K562 (cell line): ENCODE data around the gene SVIP. TPM values are rescaled to one million over a fixed set of nuclear protein-coding genes. Genes with fewer than 3 reads are reported as not detected.

ENCODE experiments used
- ARNT ChIP-seq, 2 experiments: fragments of 450-650 bp; IDR thresholded peaks; 2 replicates each; pipeline ENCODE4 v1.6.1; 2016; ENCODE audit warnings: mild to moderate bottlenecking in 1 of 2
- DACH1 ChIP-seq: fragments of 450-650 bp; IDR thresholded peaks from 2 replicates; pipeline ENCODE4 v1.6.1; 2018; ENCODE audit not compliant: partially characterized antibody
- EGR1 ChIP-seq: fragments of 450-650 bp; conservative IDR thresholded peaks from 2 replicates; pipeline ENCODE4 v1.6.1; 2017; ENCODE audit warnings: mild to moderate bottlenecking
- L3MBTL2 ChIP-seq: fragments of 450-650 bp; IDR thresholded peaks from 2 replicates; pipeline ENCODE4 v1.6.1; 2016; ENCODE audit warnings: mild to moderate bottlenecking, moderate library complexity
- NFE2L1 ChIP-seq: fragments of 450-650 bp; IDR thresholded peaks from 2 replicates; pipeline ENCODE4 v1.6.1; 2016; ENCODE audit warnings: missing genetic modification characterization, low read depth, mild to moderate bottlenecking, missing compliant biosample characterization, moderate library complexity, borderline replicate concordance
- NFIC ChIP-seq: fragments of 450-650 bp; IDR thresholded peaks from 2 replicates; pipeline ENCODE4 v1.6.1; 2017; ENCODE audit warnings: mild to moderate bottlenecking, inconsistent platforms
- NR2F6 ChIP-seq: fragments of 450-650 bp; formaldehyde crosslinking; IDR thresholded peaks from 2 replicates; pipeline ENCODE4 v1.4.0; 2020; ENCODE audit warnings: mild to moderate bottlenecking
- PHF8 ChIP-seq: fragments of 200-600 bp; sonication (generic); IDR thresholded peaks from 2 replicates; pipeline ENCODE4 v1.6.1; 2012; ENCODE audit warnings: mixed run types, mild to moderate bottlenecking, inconsistent platforms, low read length, moderate library complexity, borderline replicate concordance
- RAD21 ChIP-seq, 2 experiments: fragments of 250-450 bp in 1 of 2; fragments of 450-650 bp in 1 of 2; sonication (Bioruptor Pico) in 1 of 2; formaldehyde crosslinking in 1 of 2; IDR thresholded peaks in 1 of 2; conservative IDR thresholded peaks in 1 of 2; 2 replicates each; pipeline versions ENCODE4 v1.4.0 to v1.8.0; 2020 to 2022; ENCODE audit warnings: mild to moderate bottlenecking in 2 of 2, moderate library complexity in 1 of 2
- polyA plus RNA-seq, 8 experiments: library from polyadenylated mRNA; depleted of rRNA in 4 of 8; stranded (reverse) in 5 of 8; unstranded in 3 of 8; fragments of >200 nt; fragmentation: Nextera tagmentation in 2 of 8; fragmentation: Illumina TruSeq in 1 of 8; extraction: Ambion mirVana in 2 of 8; extraction: Trizol in 1 of 8; gene quantifications; 2 replicates each; pipeline versions ENCODE4 v1.2.1 to v1.2.3, GENCODE V29; 2011 to 2014; ENCODE audit warnings: inconsistent platforms in 1 of 8, missing spikeins in 1 of 8
- total RNA-seq, 7 experiments: library from RNA; depleted of rRNA in 6 of 7; stranded (reverse); fragments of >200 nt in 6 of 7; fragmentation: Illumina TruSeq in 2 of 7; extraction: Trizol in 2 of 7; gene quantifications; 2 replicates each; pipeline versions ENCODE4 v1.2.1 to v1.2.3, GENCODE V29; 2011 to 2021; ENCODE audit warnings: low replicate concordance in 1 of 7
- TF ChIP-seq, protein P1 (sequence below): IDR thresholded peaks from 2 replicates; pipeline ENCODE4 v1.6.1; 2012; ENCODE audit warnings: low read depth, low read length, improper control_type of control experiment, borderline replicate concordance
- TF ChIP-seq, protein P2 (sequence below), 3 experiments: IDR thresholded peaks in 2 of 3; conservative IDR thresholded peaks in 1 of 3; 2 replicates each; pipeline ENCODE4 v1.5.1; 2011 to 2012; ENCODE audit warnings: low read length in 3 of 3, mild to moderate bottlenecking in 3 of 3, control low read depth in 2 of 3, improper control_type of control experiment in 1 of 3, inconsistent platforms in 1 of 3, low read depth in 1 of 3, mixed read lengths in 1 of 3, moderate library complexity in 1 of 3; ENCODE audit not compliant: insufficient read depth in 2 of 3
- TF ChIP-seq, protein P3 (sequence below): fragments of 450-650 bp; IDR thresholded peaks from 2 replicates; pipeline ENCODE4 v1.6.1; 2016
- TF ChIP-seq, protein P4 (sequence below): fragments of 250-450 bp; sonication (Bioruptor Pico); IDR thresholded peaks from 2 replicates; pipeline ENCODE4 v1.5.0; 2020; ENCODE audit warnings: mild to moderate bottlenecking, borderline replicate concordance
- TF ChIP-seq, protein P5 (sequence below): IDR thresholded peaks from 3 replicates; pipeline ENCODE4 v1.6.1; 2011; ENCODE audit warnings: borderline replicate concordance, mild to moderate bottlenecking; ENCODE audit not compliant: insufficient read length, insufficient read depth

Gene SVIP
- total and polyA plus RNA-seq, 9 of the 15 experiments (the other 6 are each of a cell fraction or from before 2014, with no cell fraction given), result 17.9 to 62.5 (median 47.5) TPM

DNA sequence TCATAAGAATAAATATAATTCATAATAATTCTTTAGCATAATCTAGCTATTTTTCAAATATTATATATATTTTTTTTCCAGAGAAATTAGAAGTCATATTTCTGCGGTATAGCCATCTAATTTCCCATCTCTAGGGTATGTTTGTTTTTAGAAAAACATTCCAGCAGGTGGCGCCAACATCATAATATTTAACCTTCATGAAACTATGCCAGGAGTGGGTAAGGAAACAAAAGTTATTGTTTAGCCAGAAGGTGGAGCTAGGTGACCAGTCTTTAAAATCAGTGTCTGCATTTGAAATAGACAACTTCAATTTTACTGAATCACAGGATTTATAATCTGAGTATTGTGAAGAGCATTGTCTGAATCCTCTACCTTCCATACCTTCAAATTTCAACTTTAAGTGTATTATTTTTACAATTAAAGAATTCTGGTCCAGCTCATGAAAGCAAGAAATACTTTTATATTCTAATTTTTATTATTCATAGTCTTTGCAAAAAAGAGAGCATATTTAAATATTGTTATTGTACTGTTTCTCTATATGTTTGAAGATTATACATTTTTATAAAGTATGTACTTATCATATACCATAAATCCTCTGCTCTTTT is 46.4 kb upstream of the SVIP start (continued):
- TF ChIP-seq, protein P1, sequence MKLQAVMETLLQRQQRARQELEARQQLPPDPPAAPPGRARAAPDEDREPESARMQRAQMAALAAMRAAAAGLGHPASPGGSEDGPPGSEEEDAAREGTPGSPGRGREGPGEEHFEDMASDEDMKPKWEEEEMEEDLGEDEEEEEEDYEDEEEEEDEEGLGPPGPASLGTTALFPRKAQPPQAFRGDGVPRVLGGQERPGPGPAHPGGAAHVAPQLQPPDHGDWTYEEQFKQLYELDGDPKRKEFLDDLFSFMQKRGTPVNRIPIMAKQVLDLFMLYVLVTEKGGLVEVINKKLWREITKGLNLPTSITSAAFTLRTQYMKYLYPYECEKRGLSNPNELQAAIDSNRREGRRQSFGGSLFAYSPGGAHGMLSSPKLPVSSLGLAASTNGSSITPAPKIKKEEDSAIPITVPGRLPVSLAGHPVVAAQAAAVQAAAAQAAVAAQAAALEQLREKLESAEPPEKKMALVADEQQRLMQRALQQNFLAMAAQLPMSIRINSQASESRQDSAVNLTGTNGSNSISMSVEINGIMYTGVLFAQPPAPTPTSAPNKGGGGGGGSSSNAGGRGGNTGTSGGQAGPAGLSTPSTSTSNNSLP, result 0 out of 2 replicates have a peak, but pooled peaks have one; percentile 56
- TF ChIP-seq NFIC, result peak; percentile 44
- no peak for TF ChIP-seq EGR1
- no peak for TF ChIP-seq PHF8
- peak; percentile 77 to 91 for TF ChIP-seq RAD21 (CRISPR knock-in tag; conservative IDR thresholded peaks at IDR 0.05 in 1 of 2, IDR thresholded peaks at IDR 0.05 in 1 of 2)
- no peak for TF ChIP-seq DACH1
- TF ChIP-seq, protein P2, sequence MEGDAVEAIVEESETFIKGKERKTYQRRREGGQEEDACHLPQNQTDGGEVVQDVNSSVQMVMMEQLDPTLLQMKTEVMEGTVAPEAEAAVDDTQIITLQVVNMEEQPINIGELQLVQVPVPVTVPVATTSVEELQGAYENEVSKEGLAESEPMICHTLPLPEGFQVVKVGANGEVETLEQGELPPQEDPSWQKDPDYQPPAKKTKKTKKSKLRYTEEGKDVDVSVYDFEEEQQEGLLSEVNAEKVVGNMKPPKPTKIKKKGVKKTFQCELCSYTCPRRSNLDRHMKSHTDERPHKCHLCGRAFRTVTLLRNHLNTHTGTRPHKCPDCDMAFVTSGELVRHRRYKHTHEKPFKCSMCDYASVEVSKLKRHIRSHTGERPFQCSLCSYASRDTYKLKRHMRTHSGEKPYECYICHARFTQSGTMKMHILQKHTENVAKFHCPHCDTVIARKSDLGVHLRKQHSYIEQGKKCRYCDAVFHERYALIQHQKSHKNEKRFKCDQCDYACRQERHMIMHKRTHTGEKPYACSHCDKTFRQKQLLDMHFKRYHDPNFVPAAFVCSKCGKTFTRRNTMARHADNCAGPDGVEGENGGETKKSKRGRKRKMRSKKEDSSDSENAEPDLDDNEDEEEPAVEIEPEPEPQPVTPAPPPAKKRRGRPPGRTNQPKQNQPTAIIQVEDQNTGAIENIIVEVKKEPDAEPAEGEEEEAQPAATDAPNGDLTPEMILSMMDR (IDR thresholded peaks at IDR 0.05 in 2 of 3, conservative IDR thresholded peaks at IDR 0.05 in 1 of 3; ENCODE audit: insufficient read depth in 2 of 3, low read depth in 1 of 3, low read length in 3 of 3), result peak; percentile 76 to 98 (median 93)
- TF ChIP-seq, protein P3, sequence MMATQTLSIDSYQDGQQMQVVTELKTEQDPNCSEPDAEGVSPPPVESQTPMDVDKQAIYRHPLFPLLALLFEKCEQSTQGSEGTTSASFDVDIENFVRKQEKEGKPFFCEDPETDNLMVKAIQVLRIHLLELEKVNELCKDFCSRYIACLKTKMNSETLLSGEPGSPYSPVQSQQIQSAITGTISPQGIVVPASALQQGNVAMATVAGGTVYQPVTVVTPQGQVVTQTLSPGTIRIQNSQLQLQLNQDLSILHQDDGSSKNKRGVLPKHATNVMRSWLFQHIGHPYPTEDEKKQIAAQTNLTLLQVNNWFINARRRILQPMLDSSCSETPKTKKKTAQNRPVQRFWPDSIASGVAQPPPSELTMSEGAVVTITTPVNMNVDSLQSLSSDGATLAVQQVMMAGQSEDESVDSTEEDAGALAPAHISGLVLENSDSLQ, result no peak
- TF ChIP-seq NR2F6 (CRISPR knock-in tag), result no peak
- no peak for TF ChIP-seq NFE2L1
- TF ChIP-seq, protein P4, sequence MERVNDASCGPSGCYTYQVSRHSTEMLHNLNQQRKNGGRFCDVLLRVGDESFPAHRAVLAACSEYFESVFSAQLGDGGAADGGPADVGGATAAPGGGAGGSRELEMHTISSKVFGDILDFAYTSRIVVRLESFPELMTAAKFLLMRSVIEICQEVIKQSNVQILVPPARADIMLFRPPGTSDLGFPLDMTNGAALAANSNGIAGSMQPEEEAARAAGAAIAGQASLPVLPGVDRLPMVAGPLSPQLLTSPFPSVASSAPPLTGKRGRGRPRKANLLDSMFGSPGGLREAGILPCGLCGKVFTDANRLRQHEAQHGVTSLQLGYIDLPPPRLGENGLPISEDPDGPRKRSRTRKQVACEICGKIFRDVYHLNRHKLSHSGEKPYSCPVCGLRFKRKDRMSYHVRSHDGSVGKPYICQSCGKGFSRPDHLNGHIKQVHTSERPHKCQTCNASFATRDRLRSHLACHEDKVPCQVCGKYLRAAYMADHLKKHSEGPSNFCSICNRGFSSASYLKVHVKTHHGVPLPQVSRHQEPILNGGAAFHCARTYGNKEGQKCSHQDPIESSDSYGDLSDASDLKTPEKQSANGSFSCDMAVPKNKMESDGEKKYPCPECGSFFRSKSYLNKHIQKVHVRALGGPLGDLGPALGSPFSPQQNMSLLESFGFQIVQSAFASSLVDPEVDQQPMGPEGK (CRISPR knock-in tag), result no peak
- TF ChIP-seq L3MBTL2, result no peak
- TF ChIP-seq, protein P5, sequence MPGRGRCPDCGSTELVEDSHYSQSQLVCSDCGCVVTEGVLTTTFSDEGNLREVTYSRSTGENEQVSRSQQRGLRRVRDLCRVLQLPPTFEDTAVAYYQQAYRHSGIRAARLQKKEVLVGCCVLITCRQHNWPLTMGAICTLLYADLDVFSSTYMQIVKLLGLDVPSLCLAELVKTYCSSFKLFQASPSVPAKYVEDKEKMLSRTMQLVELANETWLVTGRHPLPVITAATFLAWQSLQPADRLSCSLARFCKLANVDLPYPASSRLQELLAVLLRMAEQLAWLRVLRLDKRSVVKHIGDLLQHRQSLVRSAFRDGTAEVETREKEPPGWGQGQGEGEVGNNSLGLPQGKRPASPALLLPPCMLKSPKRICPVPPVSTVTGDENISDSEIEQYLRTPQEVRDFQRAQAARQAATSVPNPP, result no peak
- 0 out of 4 replicates have a peak, but pooled peaks of 1 of the 2 experiments have one; percentile 30 for TF ChIP-seq ARNT (IDR thresholded peaks at IDR 0.05)
